ENCODE results near the gene C19orf67. TPM values are rescaled to one million over a fixed set of nuclear protein-coding genes. Genes with fewer than 3 reads are reported as not detected.
A peak's percentile ranks its signal among the peaks of the same experiment; 100 is the strongest.

The C19orf67 gene
- total RNA-seq, 3 donors from 2014 or later = 0.27 TPM; not detected in 2

DNA sequence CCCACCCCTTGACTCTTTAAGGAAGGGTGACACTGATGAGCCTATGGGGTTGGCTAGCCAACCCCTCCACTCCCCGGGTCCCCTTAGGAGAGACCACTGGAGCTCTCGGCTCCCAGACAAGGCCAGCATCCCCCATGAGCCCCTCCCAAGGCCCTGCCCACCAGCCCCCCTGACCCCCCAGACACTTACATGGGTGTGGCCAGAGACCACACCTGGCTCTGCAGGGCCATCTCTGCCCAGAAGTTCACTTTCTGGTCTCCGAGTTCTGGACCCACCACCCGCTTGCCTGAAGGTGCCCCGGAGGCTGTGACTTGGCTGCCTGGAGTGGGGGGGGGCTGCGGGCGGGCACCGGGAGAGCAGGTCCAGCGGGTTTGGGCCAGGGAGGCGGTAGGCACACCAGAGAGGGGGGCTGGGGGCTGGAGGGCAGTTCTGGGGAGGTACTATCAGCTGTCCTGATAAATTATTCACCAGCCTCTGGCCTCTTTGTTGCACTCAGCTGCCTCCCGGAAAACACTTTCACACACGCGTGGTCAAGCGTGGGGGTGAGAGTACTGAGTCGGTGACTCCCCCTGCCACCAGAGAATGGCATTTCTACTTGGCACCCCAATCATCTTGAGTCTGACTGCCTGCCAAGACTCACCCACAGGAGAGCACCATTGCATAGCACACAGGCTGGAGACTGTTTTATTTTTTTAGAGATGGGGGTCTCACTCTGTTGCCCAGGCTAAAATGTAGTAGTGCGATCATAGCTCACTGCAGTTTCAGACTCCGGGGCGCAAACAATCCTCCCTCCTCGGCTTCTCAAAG, 23.6 kb downstream of the C19orf67 start, which contains the start of gene PALM3:
Gene PALM3 (minus strand): TSS at position 326 of the 807 bp plus-strand sequence. CDS start 96 bp downstream, at position 230.
- TF ChIP-seq, protein P1, sequence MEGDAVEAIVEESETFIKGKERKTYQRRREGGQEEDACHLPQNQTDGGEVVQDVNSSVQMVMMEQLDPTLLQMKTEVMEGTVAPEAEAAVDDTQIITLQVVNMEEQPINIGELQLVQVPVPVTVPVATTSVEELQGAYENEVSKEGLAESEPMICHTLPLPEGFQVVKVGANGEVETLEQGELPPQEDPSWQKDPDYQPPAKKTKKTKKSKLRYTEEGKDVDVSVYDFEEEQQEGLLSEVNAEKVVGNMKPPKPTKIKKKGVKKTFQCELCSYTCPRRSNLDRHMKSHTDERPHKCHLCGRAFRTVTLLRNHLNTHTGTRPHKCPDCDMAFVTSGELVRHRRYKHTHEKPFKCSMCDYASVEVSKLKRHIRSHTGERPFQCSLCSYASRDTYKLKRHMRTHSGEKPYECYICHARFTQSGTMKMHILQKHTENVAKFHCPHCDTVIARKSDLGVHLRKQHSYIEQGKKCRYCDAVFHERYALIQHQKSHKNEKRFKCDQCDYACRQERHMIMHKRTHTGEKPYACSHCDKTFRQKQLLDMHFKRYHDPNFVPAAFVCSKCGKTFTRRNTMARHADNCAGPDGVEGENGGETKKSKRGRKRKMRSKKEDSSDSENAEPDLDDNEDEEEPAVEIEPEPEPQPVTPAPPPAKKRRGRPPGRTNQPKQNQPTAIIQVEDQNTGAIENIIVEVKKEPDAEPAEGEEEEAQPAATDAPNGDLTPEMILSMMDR (IDR thresholded peaks at IDR 0.05) = no peak
- Histone ChIP-seq H3K4me3 (no peak within 1 kb of the TSS), H3K36me3 (ENCODE audit: low read depth) (no peaks in the 10 kb centered on the region), H3K4me1 (ENCODE audit: low read depth) (peaks cover 11% of the 10 kb centered on the region), H3K9me3 (no peaks in the 10 kb centered on the region)
- intact Hi-C loops (cut with DNase I, micrococcal nuclease) = no loop called here
- peak; percentile 47 for ATAC-seq
- peak in 1 of 3 donors; percentile 57 for DNase-seq

DNA sequence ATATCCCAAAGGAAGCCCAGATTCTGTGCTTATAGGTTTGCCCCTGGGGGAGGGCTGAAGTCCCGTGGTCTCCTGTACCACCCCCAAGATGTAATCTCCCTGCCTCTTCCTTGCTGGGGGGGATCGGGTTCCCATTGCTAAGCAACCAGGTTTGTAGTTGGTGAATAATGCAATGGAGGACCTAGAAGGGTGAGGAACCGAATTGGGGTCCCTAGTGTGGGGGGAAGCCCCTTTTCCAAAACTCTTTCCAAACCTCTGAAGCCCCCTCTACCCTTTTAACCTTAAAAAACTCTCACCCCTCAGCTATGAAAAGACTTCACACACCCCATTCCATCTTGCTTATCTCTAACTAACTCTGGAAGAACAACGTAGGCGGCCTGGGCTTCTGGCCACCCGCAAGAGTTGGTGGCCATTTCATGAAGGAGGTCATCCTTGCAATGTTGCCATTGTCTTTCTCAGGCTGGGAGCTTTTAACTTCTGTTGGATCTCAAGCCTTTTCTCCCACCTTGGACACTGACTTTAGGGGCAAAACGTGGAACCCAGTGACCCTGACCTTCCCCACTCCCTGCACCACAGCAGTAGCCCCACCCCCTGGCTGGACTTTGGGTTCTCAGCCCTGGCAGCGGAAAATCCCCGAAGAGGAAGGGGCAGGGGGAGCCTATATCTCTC, 24.4 kb downstream of the C19orf67 start:
- H3K36me3 ChIP-seq (ENCODE audit: low read depth) = no peaks in the 10 kb centered on the region
- DNase-seq (no peak), ATAC-seq (peak; percentile 34)
- no peaks in the 10 kb centered on the region for H3K9me3 ChIP-seq
- intact Hi-C loops (cut with DNase I, micrococcal nuclease) = no loop called here
- peaks cover 11% of the 10 kb centered on the region for H3K4me1 ChIP-seq (ENCODE audit: low read depth)
- H3K4me3 ChIP-seq = no peak overlapping the region
- TF ChIP-seq, protein P1 (IDR thresholded peaks at IDR 0.05) = no peak

DNA sequence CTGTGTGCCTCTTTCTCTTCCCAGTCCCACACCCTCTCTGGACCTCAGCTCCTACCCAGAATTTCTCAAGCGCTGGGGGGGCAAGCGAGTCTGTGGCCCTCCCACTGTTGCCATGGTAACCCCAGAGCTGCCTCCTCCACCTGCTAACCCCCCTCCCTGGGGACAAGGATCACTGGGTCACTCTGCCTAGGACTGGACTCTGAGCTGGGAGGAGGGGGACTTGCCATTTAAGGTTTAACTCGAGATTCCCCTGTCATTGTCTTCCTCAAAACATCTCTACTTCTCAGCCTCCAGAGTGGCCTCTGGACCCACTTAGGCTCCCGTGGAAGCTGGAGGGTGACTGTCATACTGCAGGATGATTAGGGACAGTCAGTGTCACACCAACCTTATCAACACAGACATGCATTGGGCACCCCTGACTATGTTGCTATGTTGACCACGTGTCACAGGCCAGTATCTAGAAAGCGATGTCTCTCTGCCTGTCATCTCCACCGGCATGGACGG, 25.9 kb downstream of the C19orf67 start:
- H3K9me3 ChIP-seq = no peaks in the 10 kb centered on the region
- ATAC-seq (no peak), DNase-seq (no peak)
- intact Hi-C loops (cut with DNase I, micrococcal nuclease) = no loop called here
- no peaks in the 10 kb centered on the region for H3K36me3 ChIP-seq (ENCODE audit: low read depth)
- peaks cover 11% of the 10 kb centered on the region for H3K4me1 ChIP-seq (ENCODE audit: low read depth)
- no peak overlapping the region for H3K4me3 ChIP-seq
- TF ChIP-seq, protein P1 (IDR thresholded peaks at IDR 0.05) = no peak

DNA sequence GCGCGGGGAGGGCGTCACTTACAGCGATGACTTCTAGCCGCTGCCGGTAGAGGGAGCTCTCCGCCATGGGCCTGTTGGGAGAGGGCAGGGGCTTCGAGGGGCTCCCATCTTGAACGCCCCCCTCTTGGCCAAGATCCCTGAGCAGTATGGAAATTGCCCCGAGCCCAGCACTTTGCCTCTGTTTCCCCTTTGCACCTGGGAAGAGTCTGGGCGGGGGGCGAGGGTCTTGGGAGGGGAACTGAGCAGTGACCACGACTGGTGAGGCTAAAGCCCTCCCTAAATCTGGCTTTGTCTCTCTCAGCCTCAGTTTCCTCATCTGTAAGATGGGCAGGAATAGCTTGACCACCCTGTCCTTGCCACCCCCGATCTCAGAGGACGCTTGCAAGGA, 26.5 kb downstream of the C19orf67 start:
- ATAC-seq = peak; percentile 28
- no peaks in the 10 kb centered on the region for H3K36me3 ChIP-seq (ENCODE audit: low read depth)
- H3K9me3 ChIP-seq = no peaks in the 10 kb centered on the region
- TF ChIP-seq, protein P1 (IDR thresholded peaks at IDR 0.05) = peak; percentile 69
- intact Hi-C loops (cut with DNase I, micrococcal nuclease) = no loop called here
- H3K4me1 ChIP-seq (ENCODE audit: low read depth) = peaks cover 11% of the 10 kb centered on the region
- H3K4me3 ChIP-seq = no peak overlapping the region
- DNase-seq = peak in 1 of 3 donors; percentile 52

DNA sequence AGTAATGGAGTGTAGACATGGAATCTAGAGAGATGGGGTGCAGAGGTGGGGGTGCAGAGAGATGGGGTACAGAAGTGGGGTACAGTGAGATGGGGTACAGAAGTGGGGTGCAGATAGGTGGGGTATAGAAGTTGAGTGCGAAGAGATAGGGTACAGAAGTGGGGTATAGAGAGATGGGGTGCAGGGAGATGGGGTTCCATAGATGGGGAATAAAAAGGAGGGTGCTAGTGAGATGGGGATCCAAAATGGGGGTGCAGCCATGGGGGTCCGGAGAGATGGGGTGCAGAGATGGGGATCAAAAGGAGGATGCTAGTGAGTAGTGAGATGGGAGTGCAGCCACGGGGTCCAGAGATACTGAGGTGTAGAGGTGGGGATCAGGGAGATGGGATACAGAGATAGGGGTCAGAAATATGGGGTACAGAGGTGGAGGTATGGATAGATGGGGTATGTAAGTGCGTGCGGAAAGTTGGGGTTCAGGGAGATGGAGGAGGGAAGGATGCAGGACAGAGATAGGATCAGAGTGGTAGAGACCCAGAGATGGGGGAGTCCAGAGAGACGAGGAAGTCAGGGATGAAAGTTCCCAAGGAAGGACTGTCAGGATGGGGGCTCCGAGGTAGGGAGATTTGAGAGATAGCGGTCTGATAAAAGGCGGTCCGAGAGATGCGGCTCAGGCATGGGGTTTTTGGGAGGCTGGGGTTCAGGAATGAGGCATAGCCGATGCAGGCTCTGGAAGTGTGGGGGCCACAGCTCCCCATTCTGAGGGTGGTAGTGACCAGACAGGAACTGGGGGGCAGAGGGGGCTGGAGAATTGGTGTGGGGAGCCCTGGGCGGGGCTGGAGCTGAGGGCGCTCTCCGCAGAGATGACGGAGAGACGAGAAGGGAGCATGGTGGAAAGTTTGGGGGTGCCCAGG, 27.1 kb downstream of the C19orf67 start:
- intact Hi-C loops (cut with DNase I, micrococcal nuclease) = no loop called here
- ATAC-seq (no peak), DNase-seq (no peak)
- no peaks in the 10 kb centered on the region for H3K9me3 ChIP-seq
- peaks cover 11% of the 10 kb centered on the region for H3K4me1 ChIP-seq (ENCODE audit: low read depth)
- H3K4me3 ChIP-seq = no peak overlapping the region
- no peaks in the 10 kb centered on the region for H3K36me3 ChIP-seq (ENCODE audit: low read depth)
- TF ChIP-seq, protein P1 (IDR thresholded peaks at IDR 0.05) = no peak
